Immature natural killer cell (primary cell): ENCODE data around the gene ABHD6. TPM values are rescaled to one million over a fixed set of nuclear protein-coding genes. Genes with fewer than 3 reads are reported as not detected.

Experiments used
- polyA plus RNA-seq, 3 donors: library from polyadenylated mRNA; unstranded; fragments of 300-500 nt; fragmentation: Illumina TruSeq; gene quantifications; one replicate each; pipeline ENCODE4 v1.2.3, GENCODE V29; 2021

ABHD6 gene
- polyA plus RNA-seq, 3 donors from 2014 or later, result 8.5 to 8.7 (median 8.6) TPM

Other genes starting within 250 kb of the ABHD6 start
- gene FLNB, start 229.4 kb upstream of the ABHD6 start, polyA plus RNA-seq, result 10 to 100 TPM in 1 of 3 donors, 1 to 10 TPM in 1, under 1 TPM in 1; 0.94 to 14.9 (median 7.5) TPM
- 1 to 10 TPM in 1 of 3 donors, under 1 TPM in 1, not detected in 1; 0.40 to 1.7 TPM for gene DNASE1L3, start 26.8 kb upstream of the ABHD6 start, polyA plus RNA-seq
- 1 to 10 TPM; 2.7 to 7.4 (median 3.2) TPM for gene RPP14, start 68.5 kb downstream of the ABHD6 start, polyA plus RNA-seq
- gene HTD2, start 68.7 kb downstream of the ABHD6 start, polyA plus RNA-seq, result 10 to 100 TPM; 12.1 to 27.0 (median 15.0) TPM
- gene PXK, start 95.1 kb downstream of the ABHD6 start, polyA plus RNA-seq, result 10 to 100 TPM; 30.3 to 47.5 (median 32.2) TPM
- gene PDHB, start 196.0 kb downstream of the ABHD6 start, polyA plus RNA-seq, result 100 to 1,000 TPM; 101 to 248 (median 113) TPM